Neural crest cell (in vitro differentiated cells): ENCODE measurements around the gene PVR. TPM values are rescaled to one million over a fixed set of nuclear protein-coding genes. Genes with fewer than 3 reads are reported as not detected.
A peak's percentile ranks its signal among the peaks of the same experiment; 100 is the strongest.

Experiments
- DNase-seq: peaks from one replicate; pipeline ENCODE4 v3.0.0; 2021; ENCODE audit warnings: low read depth, mixed read lengths, low spot score
- H3K27ac Mint-ChIP-seq: one replicate; pipeline ENCODE4 v1.8.0; 2021; ENCODE audit warnings: mild to moderate bottlenecking, mixed read lengths; ENCODE audit not compliant: unreplicated experiment
- H3K27me3 Mint-ChIP-seq: 2 replicates; pipeline ENCODE4 v1.8.0; 2021; ENCODE audit warnings: low read depth, mild to moderate bottlenecking, mixed read lengths
- H3K36me3 Mint-ChIP-seq: 2 replicates; pipeline ENCODE4 v1.8.0; 2021; ENCODE audit warnings: low read depth, mild to moderate bottlenecking, mixed read lengths
- H3K4me1 Mint-ChIP-seq: 2 replicates; pipeline ENCODE4 v1.8.0; 2021; ENCODE audit warnings: mixed read lengths
- H3K4me3 Mint-ChIP-seq: one replicate; pipeline ENCODE4 v1.8.0; 2021; ENCODE audit warnings: mild to moderate bottlenecking, mixed read lengths
- H3K9me3 Mint-ChIP-seq: 2 replicates; pipeline ENCODE4 v1.8.0; 2021; ENCODE audit warnings: mixed read lengths
- CTCF ChIP-seq: fragments of 200-600 bp; sonication (generic); conservative IDR thresholded peaks from 2 replicates; pipeline ENCODE4 v1.5.0; 2021; ENCODE audit warnings: antibody characterized with exemption, mild to moderate bottlenecking
- total RNA-seq: library from RNA; stranded (reverse); gene quantifications from 2 replicates; pipeline ENCODE4 v1.2.1, GENCODE V29; 2021

The PVR gene
- total RNA-seq, 1 donor from 2014 or later, result 20.4 TPM

DNA sequence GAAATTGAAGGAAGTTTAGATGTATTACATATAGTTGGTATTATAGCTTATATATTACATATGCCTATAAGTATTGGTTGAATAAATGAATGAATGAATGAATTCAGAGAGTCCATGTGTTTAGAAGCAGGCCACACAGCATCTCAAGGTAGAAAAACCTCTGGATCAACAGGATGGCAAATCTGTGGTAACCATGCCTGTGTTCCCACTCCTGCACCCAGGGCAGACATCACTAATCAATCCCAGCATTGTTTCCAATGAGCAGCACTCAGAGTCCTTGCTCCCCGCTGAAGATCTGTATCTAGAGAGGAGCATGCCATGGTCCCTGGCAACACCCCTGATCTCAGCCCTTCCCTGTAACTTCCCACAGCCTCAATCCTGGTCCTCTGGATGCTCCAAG, 28.5 kb downstream of the PVR start:
- DNase-seq, result no peak
- H3K4me3 Mint-ChIP-seq, result no peak overlapping the region
- no peaks in the 10 kb centered on the region for H3K27me3 Mint-ChIP-seq
- no peaks in the 10 kb centered on the region for H3K9me3 Mint-ChIP-seq
- H3K4me1 Mint-ChIP-seq, result peaks cover 4% of the 10 kb centered on the region
- H3K36me3 Mint-ChIP-seq, result no peaks in the 10 kb centered on the region
- H3K27ac Mint-ChIP-seq, result no peak overlapping the region
- TF ChIP-seq CTCF, result no peak

DNA sequence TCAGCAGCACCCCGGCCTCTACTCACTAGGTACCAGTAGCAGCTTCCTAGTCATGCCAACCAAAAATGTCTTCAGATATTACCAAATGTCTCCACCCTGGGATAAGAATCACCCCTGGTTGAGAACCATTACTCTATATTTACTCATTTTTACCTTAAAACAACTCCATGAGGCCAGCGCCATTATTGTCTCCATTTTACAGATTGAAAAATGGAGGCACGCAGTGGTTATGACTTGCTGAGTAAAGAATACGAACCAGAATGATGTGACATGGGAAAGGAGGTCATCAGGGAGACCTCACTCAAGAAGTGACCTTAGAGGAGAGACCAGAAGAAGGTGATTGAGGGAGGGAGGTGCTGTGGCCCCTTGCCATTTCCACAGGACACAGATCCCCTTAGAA, 29.8 kb downstream of the PVR start:
- DNase-seq, result no peak
- no peaks in the 10 kb centered on the region for H3K27me3 Mint-ChIP-seq
- H3K27ac Mint-ChIP-seq, result no peak overlapping the region
- H3K4me3 Mint-ChIP-seq, result no peak overlapping the region
- H3K4me1 Mint-ChIP-seq, result peaks cover 8% of the 10 kb centered on the region
- no peaks in the 10 kb centered on the region for H3K36me3 Mint-ChIP-seq
- no peaks in the 10 kb centered on the region for H3K9me3 Mint-ChIP-seq
- no peak for TF ChIP-seq CTCF

GRCh38 chr19:44675521-44675920, 31.8 kb downstream of the PVR start:
- Mint-ChIP-seq H3K4me1 (peaks cover 8% of the 10 kb centered on the region), H3K9me3 (no peaks in the 10 kb centered on the region), H3K4me3 (no peak overlapping the region), H3K36me3 (no peaks in the 10 kb centered on the region), H3K27me3 (no peaks in the 10 kb centered on the region), H3K27ac (no peak overlapping the region)
- no peak for TF ChIP-seq CTCF
- no peak for DNase-seq

DNA sequence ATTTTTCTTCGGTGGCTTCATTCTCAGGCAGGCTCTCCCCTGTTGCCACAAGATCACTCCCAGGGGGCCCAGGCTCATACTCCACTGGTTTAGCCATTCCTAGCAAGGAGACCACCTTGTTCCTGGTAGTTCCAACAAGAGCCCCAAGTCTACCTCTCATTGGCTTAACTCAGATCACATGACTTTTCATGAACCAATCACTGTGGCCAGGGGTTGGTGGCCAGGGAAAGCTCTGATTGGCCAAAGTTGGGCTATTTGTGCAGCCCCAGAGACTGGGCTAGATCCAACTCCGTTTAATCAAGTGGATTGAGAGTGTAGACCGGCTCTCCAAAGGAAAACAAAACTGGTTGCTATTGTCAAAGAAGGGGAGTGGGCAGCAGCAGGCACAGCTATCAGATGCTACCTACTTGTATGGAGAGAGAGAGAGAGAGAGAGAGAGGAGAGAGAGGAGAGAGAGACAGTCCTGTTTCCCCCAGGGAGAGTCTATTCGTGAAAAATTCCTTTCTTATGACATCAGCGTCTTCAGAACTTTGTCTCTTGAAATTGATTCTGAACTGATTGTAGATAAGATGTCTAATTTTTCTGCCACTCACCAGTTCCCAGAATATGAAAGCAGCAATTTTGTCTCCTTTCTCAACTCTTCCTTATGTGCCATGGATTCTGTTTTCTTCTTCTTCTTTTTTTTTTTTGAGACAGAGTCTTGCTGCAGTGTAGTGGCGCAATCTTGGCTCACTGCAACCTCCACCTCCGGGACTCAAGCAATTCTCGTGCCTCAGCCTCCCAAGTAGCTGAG, 33.5 kb downstream of the PVR start:
- TF ChIP-seq CTCF, result no peak
- H3K4me3 Mint-ChIP-seq, result no peak overlapping the region
- peaks cover 8% of the 10 kb centered on the region for H3K4me1 Mint-ChIP-seq
- H3K36me3 Mint-ChIP-seq, result no peaks in the 10 kb centered on the region
- H3K9me3 Mint-ChIP-seq, result no peaks in the 10 kb centered on the region
- no peaks in the 10 kb centered on the region for H3K27me3 Mint-ChIP-seq
- H3K27ac Mint-ChIP-seq, result peak overlapping the region; percentile 79
- no peak for DNase-seq

GRCh38 chr19:44680536-44680935, 36.8 kb downstream of the PVR start:
- Mint-ChIP-seq H3K4me1 (peaks cover 13% of the 10 kb centered on the region), H3K27ac (no peak overlapping the region), H3K9me3 (no peaks in the 10 kb centered on the region), H3K4me3 (no peak overlapping the region), H3K36me3 (no peaks in the 10 kb centered on the region), H3K27me3 (no peaks in the 10 kb centered on the region)
- no peak for TF ChIP-seq CTCF
- no peak for DNase-seq
